Raji (cell line): Measurements from ENCODE around the gene RPL10A.

Experiments used
- POLR2A ChIP-seq: IDR thresholded peaks from 2 replicates; pipeline ENCODE4 v1.6.1; 2011; ENCODE audit warnings: low read depth, low read length, control low read depth; ENCODE audit not compliant: insufficient read depth

RPL10A gene

DNA sequence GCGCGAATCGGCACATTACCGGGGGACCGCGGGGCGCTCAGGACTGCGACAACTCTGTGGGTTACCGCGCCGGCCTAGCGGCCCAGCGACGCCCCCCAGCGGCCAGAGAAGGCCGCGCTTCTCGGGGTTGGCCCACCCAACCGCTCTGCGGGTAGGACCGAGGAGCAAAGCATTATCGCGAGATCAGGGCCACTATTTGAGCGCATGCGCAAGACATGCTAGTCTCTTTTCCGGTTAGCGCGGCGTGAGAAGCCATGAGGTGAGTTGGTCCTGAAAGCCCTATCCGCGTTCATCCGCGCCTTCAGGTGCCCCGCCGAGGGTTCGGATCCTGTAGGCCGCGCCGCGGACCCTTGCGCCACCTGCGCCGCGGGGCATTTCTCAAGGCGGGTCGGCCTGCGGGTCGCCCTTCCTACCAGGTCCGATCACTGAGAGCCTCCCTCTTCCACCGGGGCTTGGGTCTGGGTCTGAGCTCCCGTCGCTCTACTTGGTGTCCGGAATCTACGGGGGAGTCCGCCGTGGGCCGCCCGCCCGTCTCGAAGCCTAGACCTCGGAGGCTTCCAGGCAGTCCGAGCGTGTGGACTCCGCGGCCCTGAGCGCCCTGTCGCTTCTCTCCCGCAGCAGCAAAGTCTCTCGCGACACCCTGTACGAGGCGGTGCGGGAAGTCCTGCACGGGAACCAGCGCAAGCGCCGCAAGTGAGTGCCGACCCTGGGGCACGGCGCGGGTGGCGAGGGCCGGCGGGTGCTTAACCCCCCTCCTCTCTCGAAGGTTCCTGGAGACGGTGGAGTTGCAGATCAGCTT, at the start of gene RPL10A:
RPL10A (plus strand) TSS at position 221 of the 799 bp plus-strand sequence; CDS start at position 255, 34 bp downstream.
- peak; percentile 100 for TF ChIP-seq POLR2A

- TF ChIP-seq POLR2A = no peak
These were observed 48.8 kb upstream of the RPL10A start for GRCh38 chr6:35419417-35419816.

DNA sequence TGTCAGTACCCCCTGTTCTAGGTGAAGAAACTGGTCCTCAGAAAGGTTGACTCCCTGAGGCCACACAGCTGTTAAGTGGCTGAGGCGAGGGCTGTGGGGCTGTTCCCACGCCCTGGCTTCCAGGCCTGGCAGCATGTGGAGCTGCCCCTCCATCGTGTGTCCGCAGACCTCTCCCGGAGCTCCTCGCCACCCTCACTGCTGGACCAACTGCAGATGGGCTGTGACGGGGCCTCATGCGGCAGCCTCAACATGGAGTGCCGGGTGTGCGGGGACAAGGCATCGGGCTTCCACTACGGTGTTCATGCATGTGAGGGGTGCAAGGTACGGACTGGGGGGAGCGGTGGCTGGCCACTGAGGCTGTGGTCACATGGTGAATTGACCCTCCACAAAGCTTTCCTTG, 48.2 kb upstream of the RPL10A start:
- no peak for TF ChIP-seq POLR2A

GRCh38 chr6:35425284-35425683, 42.9 kb upstream of the RPL10A start:
- TF ChIP-seq POLR2A = no peak

GRCh38 chr6:35426074-35426473, 42.1 kb upstream of the RPL10A start:
- no peak for TF ChIP-seq POLR2A

DNA sequence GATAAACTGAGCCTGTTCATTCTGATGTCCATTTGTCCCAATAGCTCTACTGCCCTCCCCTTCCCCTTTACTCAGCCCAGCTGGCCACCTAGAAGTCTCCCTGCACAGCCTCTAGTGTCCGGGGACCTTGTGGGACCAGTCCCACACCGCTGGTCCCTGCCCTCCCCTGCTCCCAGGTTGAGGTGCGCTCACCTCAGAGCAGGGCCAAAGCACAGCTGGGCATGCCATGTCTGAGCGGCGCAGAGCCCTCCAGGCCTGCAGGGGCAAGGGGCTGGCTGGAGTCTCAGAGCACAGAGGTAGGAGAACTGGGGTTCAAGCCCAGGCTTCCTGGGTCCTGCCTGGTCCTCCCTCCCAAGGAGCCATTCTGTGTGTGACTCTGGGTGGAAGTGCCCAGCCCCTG, 40.8 kb upstream of the RPL10A start:
- no peak for TF ChIP-seq POLR2A

GRCh38 chr6:35427851-35428321, 40.3 kb upstream of the RPL10A start:
- no peak for TF ChIP-seq POLR2A

- no peak for TF ChIP-seq POLR2A
These were observed 39.6 kb upstream of the RPL10A start for GRCh38 chr6:35428421-35429149.

GRCh38 chr6:35429463-35429862, 38.7 kb upstream of the RPL10A start:
- no peak for TF ChIP-seq POLR2A

DNA sequence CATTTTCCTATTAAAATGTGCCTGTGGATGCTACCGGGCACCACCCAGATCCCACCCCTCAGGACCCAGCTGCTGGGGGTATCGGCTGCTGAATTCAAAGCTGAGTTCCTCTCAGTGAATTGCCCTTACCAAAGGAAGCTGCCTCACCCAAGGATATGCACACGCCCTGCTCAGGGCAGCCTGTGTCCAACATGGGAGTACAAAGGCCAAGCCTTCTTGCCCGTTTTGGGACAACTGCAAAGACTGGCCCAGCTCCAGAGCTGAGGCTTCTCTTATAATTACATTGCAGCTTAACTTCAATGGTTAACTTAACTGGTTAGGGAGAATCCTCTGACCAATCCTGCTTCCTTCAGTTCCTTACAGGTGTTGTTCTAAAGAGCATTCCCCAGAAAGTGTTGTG, 35.9 kb upstream of the RPL10A start:
- TF ChIP-seq POLR2A = no peak

DNA sequence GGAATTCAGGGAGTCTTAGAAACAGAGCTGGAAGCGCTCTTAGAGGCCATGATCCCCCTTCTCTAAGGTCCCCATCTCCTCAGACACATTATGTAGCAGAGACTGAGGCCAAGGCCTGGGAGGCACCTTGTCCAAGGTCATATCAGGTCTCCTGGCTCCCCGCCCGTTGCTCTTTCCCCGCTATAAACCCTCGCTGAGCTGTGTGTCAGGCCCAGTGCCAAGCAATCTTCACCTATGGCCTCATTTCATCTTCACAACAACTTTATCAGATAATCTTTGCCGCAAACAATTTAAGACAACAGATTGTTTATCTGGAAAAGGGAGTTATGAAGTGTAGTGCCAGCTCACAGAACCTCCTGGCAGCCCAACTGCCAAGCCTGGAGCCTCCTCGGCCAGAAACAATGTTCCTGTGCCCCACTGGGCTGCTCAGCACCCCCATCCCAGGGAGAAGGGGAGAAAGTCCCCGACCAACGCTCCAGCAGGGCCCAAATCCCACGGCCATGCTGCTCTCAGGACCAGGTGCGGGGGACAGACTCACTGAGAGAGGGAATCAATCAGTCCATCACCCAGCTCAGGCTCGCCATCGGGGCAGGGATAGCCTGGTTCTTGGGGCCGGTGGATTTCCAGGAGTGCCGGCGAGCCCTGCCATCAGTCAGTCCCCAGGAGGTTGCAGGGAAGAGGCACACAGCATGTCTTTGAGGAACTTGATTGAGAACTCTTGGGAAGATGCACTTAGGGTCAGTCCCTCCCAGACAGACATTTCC, 32.9 kb upstream of the RPL10A start:
- TF ChIP-seq POLR2A = no peak

- no peak for TF ChIP-seq POLR2A
These were observed 31.9 kb upstream of the RPL10A start for GRCh38 chr6:35436071-35436857.

DNA sequence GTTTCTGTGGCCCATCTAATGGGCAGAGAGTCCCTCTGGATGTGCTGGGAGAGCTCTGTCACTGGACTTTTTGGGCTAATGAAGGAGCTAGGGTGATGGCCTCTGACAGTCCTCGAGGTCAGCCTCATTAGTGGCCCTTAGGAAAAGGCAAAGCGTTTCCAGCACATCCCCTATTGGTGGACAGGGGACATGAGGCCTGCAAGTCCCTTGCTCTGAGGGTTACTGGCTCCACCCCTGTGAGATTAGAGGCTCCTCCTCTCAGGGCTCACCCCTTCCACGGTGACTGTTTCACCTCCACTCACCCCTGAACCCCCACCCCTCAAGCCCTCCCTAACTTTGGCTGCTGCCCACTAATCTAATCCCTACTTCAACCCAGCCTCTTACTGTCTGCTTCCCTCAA, 28.9 kb upstream of the RPL10A start:
- TF ChIP-seq POLR2A = no peak

DNA sequence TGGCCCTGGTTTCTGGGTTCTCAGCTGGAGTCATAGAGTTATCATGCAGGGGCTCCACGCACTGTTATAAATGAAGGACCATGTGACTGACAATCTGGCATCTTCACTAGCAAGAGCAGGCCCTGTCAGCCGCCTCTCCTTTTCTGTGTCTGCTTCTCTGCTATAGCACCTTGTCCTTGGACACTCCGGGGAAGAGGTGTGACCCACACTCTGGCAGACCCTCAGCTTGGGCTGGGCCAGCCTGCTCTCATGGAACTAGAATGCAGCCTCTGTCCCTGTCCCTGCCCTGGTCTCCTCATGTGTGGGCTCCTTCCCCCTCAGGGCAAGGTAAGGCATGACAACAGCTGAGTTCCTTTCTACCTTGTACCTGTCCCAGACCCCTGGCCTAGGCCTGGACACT, 27.0 kb upstream of the RPL10A start:
- no peak for TF ChIP-seq POLR2A

DNA sequence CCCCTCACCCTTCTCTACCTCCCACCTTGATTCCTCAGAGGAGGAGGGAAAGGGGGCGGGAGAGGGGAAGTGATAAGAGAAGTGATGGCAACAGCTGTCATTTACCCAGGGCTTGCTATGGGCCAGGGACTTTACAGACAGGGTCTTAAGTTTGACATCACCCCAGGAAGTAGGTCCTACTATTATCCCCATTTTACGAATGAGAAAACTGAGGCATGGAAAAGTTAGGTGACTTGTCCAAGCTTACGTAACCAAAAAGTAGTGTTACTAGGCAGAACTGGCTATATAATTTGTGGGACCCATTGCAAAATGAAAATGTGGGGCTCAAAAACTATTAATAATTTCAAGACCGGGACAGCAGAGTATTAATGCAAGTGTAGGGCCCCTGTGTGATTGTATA, 26.6 kb upstream of the RPL10A start:
- TF ChIP-seq POLR2A = no peak
